H9 (cell line): Measurements from ENCODE around the gene TMEM220. TPM values are rescaled to one million over a fixed set of nuclear protein-coding genes. Genes with fewer than 3 reads are reported as not detected.

Experiments used
- DNase-seq: peaks from one replicate; pipeline ENCODE4 v3.0.0-alpha.2; 2017
- H2AFZ ChIP-seq: one replicate; pipeline ENCODE4 v1.6.1; 2013; ENCODE audit warnings: mild to moderate bottlenecking, low read length, control low read depth, moderate library complexity
- H2AK5ac ChIP-seq: 2 replicates; pipeline ENCODE4 v1.6.1; 2013; ENCODE audit warnings: low read length, control low read depth, mixed read lengths; ENCODE audit not compliant: insufficient read length
- H2BK120ac ChIP-seq: one replicate; pipeline ENCODE4 v1.6.1; 2013; ENCODE audit warnings: low read depth, mild to moderate bottlenecking, low read length, control low read depth, inconsistent platforms; ENCODE audit not compliant: poor library complexity, severe bottlenecking
- H2BK12ac ChIP-seq: 2 replicates; pipeline ENCODE4 v1.6.1; 2013; ENCODE audit warnings: low read length, control low read depth, mixed read lengths, low read depth; ENCODE audit not compliant: insufficient read length
- H2BK15ac ChIP-seq: 2 replicates; pipeline ENCODE4 v1.6.1; 2013; ENCODE audit warnings: low read depth, low read length, control low read depth
- H2BK20ac ChIP-seq: one replicate; pipeline ENCODE4 v1.6.1; 2013; ENCODE audit warnings: low read depth, mild to moderate bottlenecking, low read length, control low read depth, inconsistent platforms; ENCODE audit not compliant: poor library complexity, severe bottlenecking
- H2BK5ac ChIP-seq: 2 replicates; pipeline ENCODE4 v1.6.1; 2013; ENCODE audit warnings: low read length, control low read depth, mixed read lengths; ENCODE audit not compliant: insufficient read length
- H3K14ac ChIP-seq: 2 replicates; pipeline ENCODE4 v1.6.1; 2013; ENCODE audit warnings: low read length, control low read depth; ENCODE audit not compliant: insufficient read depth
- H3K18ac ChIP-seq: 2 replicates; pipeline ENCODE4 v1.6.1; 2013; ENCODE audit warnings: low read depth, mild to moderate bottlenecking, mixed read lengths, low read length, control low read depth; ENCODE audit not compliant: insufficient read length
- H3K23ac ChIP-seq: 2 replicates; pipeline ENCODE4 v1.6.1; 2013; ENCODE audit warnings: low read length, control low read depth, mixed read lengths, low read depth; ENCODE audit not compliant: insufficient read length
- H3K23me2 ChIP-seq: 2 replicates; pipeline ENCODE4 v1.6.1; 2013; ENCODE audit warnings: low read depth, mild to moderate bottlenecking, mixed read lengths, low read length, control low read depth; ENCODE audit not compliant: insufficient read length, poor library complexity, severe bottlenecking
- H3K27ac ChIP-seq: 2 replicates; pipeline ENCODE4 v1.5.1; 2013; ENCODE audit warnings: low read length, control low read depth, mixed read lengths, low read depth; ENCODE audit not compliant: insufficient read length
- H3K27me3 ChIP-seq: 2 replicates; pipeline ENCODE4 v1.6.1; 2013; ENCODE audit warnings: low read length, control low read depth, inconsistent platforms; ENCODE audit not compliant: insufficient read depth
- H3K4ac ChIP-seq: 2 replicates; pipeline ENCODE4 v1.6.1; 2013; ENCODE audit warnings: low read depth, mild to moderate bottlenecking, control low read depth, inconsistent platforms, low read length, moderate library complexity
- H3K4me1 ChIP-seq: 2 replicates; pipeline ENCODE4 v1.6.1; 2013; ENCODE audit warnings: low read length, control low read depth, inconsistent platforms; ENCODE audit not compliant: insufficient read depth
- H3K4me2 ChIP-seq: 2 replicates; pipeline ENCODE4 v1.6.1; 2013; ENCODE audit warnings: low read length, control low read depth, mixed read lengths; ENCODE audit not compliant: insufficient read length, insufficient read depth
- H3K56ac ChIP-seq: 2 replicates; pipeline ENCODE4 v1.6.1; 2013; ENCODE audit warnings: low read depth, mild to moderate bottlenecking, mixed read lengths, low read length, control low read depth; ENCODE audit not compliant: insufficient read length
- H3K79me1 ChIP-seq: 2 replicates; pipeline ENCODE4 v1.6.1; 2013; ENCODE audit warnings: low read depth, mild to moderate bottlenecking, moderate library complexity, low read length, control low read depth, inconsistent platforms; ENCODE audit not compliant: insufficient read depth, poor library complexity, severe bottlenecking
- H3K79me2 ChIP-seq: 2 replicates; pipeline ENCODE4 v1.6.1; 2013; ENCODE audit warnings: low read length, control low read depth, inconsistent platforms; ENCODE audit not compliant: insufficient read depth
- H3K9ac ChIP-seq: 2 replicates; pipeline ENCODE4 v1.6.1; 2013; ENCODE audit warnings: low read length, control low read depth, mixed read lengths; ENCODE audit not compliant: insufficient read length; ENCODE audit errors: extremely low read depth
- H3K9me3 ChIP-seq: one replicate; pipeline ENCODE4 v1.6.1; 2013; ENCODE audit warnings: low read depth, low read length, inconsistent platforms; ENCODE audit not compliant: control insufficient read depth
- H3T11ph ChIP-seq: one replicate; pipeline ENCODE4 v1.6.1; 2013; ENCODE audit warnings: mild to moderate bottlenecking, low read length, control low read depth, inconsistent platforms
- H4K20me1 ChIP-seq: one replicate; pipeline ENCODE4 v1.6.1; 2013; ENCODE audit not compliant: control insufficient read depth, insufficient read length, insufficient read depth
- H4K5ac ChIP-seq: 2 replicates; pipeline ENCODE4 v1.6.1; 2013; ENCODE audit warnings: low read depth, mild to moderate bottlenecking, mixed read lengths, low read length, control low read depth; ENCODE audit not compliant: insufficient read length
- H4K8ac ChIP-seq: replicated peaks from 2 replicates; pipeline ENCODE4 v1.6.1; 2013; ENCODE audit warnings: low read length, control low read depth, mixed read lengths, low read depth; ENCODE audit not compliant: insufficient read length
- H4K91ac ChIP-seq: 2 replicates; pipeline ENCODE4 v1.6.1; 2013; ENCODE audit warnings: low read depth, mild to moderate bottlenecking, moderate library complexity, mixed read lengths, low read length, control low read depth; ENCODE audit not compliant: insufficient read length
- H3K27ac Mint-ChIP-seq, 3 experiments: 2 replicates in 2 of 3; 3 replicates in 1 of 3; pipeline ENCODE4 v1.8.0; 2020 to 2021; ENCODE audit warnings: mixed read lengths in 3 of 3, mild to moderate bottlenecking in 1 of 3, moderate library complexity in 1 of 3
- H3K27me3 Mint-ChIP-seq: 2 replicates; pipeline ENCODE4 v1.8.0; 2021; ENCODE audit warnings: low read depth, mild to moderate bottlenecking, moderate library complexity, mixed read lengths
- H3K36me3 Mint-ChIP-seq, 3 experiments: 2 replicates in 2 of 3; 3 replicates in 1 of 3; pipeline ENCODE4 v1.8.0; 2020 to 2021; ENCODE audit warnings: low read depth in 3 of 3, mixed read lengths in 3 of 3; ENCODE audit not compliant: insufficient read depth in 1 of 3
- H3K4me1 Mint-ChIP-seq, 2 experiments: 2 replicates each; pipeline ENCODE4 v1.8.0; 2020; ENCODE audit warnings: mixed read lengths in 2 of 2
- H3K4me3 Mint-ChIP-seq, 2 experiments: 2 replicates in 1 of 2; 3 replicates in 1 of 2; pipeline ENCODE4 v1.8.0; 2020 to 2021; ENCODE audit warnings: mild to moderate bottlenecking in 2 of 2, mixed read lengths in 2 of 2, moderate library complexity in 1 of 2
- H3K9me3 Mint-ChIP-seq, 2 experiments: 2 replicates in 1 of 2; 3 replicates in 1 of 2; pipeline ENCODE4 v1.8.0; 2020; ENCODE audit warnings: mild to moderate bottlenecking in 2 of 2, mixed read lengths in 2 of 2, moderate library complexity in 1 of 2
- CTCF ChIP-seq: fragments of 200-600 bp; sonication (generic); conservative IDR thresholded peaks from 3 replicates; pipeline ENCODE4 v1.8.0; 2021; ENCODE audit warnings: antibody characterized with exemption, mild to moderate bottlenecking
- WGBS: extraction: QIAGEN DNeasy Blood & Tissue Kit; methylation state at CpG from one replicate; pipeline ENCODE4 v1.1.7; 2013; ENCODE audit warnings: missing lambda C conversion rate, low lambda C conversion rate, mixed read lengths; ENCODE audit not compliant: insufficient read length; ENCODE audit errors: extremely low coverage; 5-methylcytosine and 5-hydroxymethylcytosine counted together
- total RNA-seq: library from RNA; stranded (reverse); gene quantifications from 2 replicates; pipeline ENCODE4 v1.2.1, GENCODE V29; 2021

TMEM220 gene
- total RNA-seq, 1 experiment from 2014 or later = 6.1 TPM

- Histone ChIP-seq H2BK20ac (no peak overlapping the region), H3K23me2 (no peaks in the 10 kb centered on the region), H3K4ac (no peak overlapping the region), H3K9ac (no peak overlapping the region), H3K27me3 (no peaks in the 10 kb centered on the region), H3K9me3 (no peaks in the 10 kb centered on the region), H2BK5ac (no peak overlapping the region), H3T11ph (no peak overlapping the region), H2BK15ac (no peak overlapping the region), H3K18ac (no peak overlapping the region), H4K91ac (no peak overlapping the region), H3K56ac (no peak overlapping the region), H3K27ac (no peak overlapping the region), H4K20me1 (no peaks in the 10 kb centered on the region), H2AK5ac (no peak overlapping the region), H3K79me2 (no peaks in the 10 kb centered on the region), H2BK120ac (no peak overlapping the region), H3K23ac (no peak overlapping the region), H4K8ac (no peak overlapping the region), H3K14ac (no peak overlapping the region), H4K5ac (no peak overlapping the region), H2BK12ac (no peak overlapping the region), H3K4me2 (no peak overlapping the region), H3K79me1 (no peaks in the 10 kb centered on the region), H2AFZ (no peak overlapping the region), H3K4me1 (no peaks in the 10 kb centered on the region; the same call in 1 of the 2 replicates)
- no peak for TF ChIP-seq CTCF
- H3K27ac Mint-ChIP-seq = peak overlapping the region in 1 of 3 experiments; percentile 89; a peak in 1 of 7 replicates
- H3K27me3 Mint-ChIP-seq = peaks cover 1% of the 10 kb centered on the region; the same call in 1 of the 2 replicates
- no CpG with 5 or more reads among the region's 2 CpGs for WGBS
- H3K36me3 Mint-ChIP-seq = peaks cover 0 to 4% (median 2%) of the 10 kb centered on the region in 3 experiments; a peak in 4 of 7 replicates
- DNase-seq = peak; percentile 21
- peaks cover 23 to 29% of the 10 kb centered on the region in 2 experiments for H3K4me1 Mint-ChIP-seq
- peaks cover 0 to 2% of the 10 kb centered on the region in 2 experiments; a peak in 4 of 5 replicates for H3K9me3 Mint-ChIP-seq
- H3K4me3 Mint-ChIP-seq = no peak overlapping the region
Measured at GRCh38 chr17:10735251-10735650, 5.4 kb upstream of the TMEM220 start.
